ENCODE results near the gene IMPDH1. TPM values are rescaled to one million over a fixed set of nuclear protein-coding genes. Genes with fewer than 3 reads are reported as not detected.

The IMPDH1 gene
- total RNA-seq, 2 donors from 2014 or later, result 44.7 to 49.4 TPM

DNA sequence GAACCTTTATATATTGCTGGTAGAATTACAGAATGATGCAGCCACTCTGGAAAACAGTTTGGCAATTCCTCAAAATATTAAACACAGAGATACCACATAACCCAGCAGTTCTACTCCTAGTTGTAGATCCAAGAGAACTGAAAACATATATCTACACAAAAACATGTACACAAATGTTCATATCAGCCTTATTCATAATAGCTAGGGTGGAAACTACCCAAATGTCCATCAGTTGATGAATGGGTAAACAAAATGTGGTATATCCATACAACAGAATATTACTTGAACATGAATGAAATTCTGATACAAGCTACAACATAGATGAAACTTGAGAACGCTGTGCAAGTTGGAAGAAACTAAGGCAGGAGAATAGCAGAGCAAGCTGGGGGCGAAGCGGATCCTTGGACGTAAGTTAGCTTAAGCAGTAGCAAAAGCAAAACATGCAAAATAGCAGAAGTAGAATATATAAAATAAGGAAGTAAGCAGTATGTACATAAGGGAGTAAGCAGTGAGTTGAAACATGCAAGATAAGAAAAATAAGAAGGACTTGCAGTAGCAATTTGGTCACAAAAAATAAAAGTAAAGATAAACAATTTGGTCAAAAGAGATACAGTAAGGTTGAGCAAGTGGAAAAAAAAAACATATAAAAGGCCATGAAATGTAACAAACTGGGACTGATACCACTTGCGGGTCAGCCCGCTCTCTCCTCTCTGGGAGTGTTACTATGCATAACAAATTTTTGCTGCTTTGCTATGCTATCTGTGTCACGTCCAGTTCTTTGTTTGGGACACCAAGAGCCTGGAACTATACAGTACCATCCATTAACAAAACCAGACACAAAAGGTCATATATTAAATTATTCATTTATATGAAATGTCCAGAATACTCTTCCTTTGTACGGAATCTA is 27.9 kb upstream of the IMPDH1 start:
- no peak for DNase-seq (ENCODE audit: low spot score)
- intact Hi-C loops (cut with DNase I), result no loop called here

DNA sequence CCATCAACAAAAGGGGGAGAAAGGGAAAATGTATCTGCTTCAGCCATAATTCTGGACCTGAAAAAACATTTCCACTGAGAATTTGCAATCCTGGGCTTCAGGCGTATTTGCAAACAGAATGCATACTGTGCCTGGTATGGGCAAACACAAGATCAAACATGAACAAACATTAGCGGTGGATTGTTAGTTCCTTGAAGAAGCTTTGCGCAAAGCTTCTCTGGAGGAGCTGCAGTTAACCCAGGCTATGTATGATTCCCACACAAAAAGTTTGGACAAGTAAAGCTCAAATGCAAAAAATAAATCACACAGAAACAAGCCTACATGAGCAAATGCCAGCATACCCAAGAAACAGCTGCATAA is 25.5 kb upstream of the IMPDH1 start:
- intact Hi-C loops (cut with DNase I), result no loop called here
- no peak for DNase-seq (ENCODE audit: low spot score)

DNA sequence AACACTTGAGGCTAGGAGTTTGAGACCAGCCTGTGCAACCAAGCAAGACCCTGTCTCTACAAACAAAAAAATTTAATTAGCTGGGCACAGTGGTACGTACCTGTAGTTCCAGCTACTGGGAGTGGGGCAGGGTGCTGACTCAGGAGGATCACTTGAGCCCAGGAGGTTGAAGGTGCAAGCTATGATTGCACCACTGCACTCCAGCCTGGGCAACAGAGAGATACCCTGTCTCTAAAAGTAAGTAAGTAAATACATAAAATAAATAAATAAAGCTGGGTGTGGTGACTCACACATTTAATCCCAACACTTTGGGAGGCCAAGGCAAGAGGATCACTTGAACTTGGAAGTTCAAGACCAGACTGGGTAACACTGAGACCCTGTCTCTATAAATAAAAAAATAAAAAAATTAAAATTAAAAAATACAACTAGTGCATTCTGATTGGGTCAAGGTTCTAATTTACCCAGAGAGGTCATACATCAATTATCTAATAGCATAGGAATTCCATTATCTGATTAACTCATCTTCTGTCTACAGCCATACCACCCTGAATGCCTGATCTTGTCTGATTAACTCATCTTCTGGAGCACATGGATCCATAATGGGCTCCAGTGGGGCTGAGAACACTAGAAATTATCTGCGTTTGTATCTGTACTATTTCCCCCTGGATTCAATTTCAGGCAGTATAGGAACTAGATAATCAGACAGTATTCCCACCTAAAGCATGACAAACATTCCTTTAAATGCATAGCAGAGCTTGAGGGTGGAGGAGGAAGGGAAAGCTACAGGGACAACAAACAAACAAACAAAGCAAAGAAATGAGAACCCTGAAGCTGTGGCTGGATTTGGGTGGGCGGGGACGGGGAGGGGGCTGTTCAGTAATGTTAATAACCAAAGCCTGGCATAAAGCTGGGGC is 24.9 kb upstream of the IMPDH1 start:
- intact Hi-C loops (cut with DNase I), result no loop called here
- no peak for DNase-seq (ENCODE audit: low spot score)

DNA sequence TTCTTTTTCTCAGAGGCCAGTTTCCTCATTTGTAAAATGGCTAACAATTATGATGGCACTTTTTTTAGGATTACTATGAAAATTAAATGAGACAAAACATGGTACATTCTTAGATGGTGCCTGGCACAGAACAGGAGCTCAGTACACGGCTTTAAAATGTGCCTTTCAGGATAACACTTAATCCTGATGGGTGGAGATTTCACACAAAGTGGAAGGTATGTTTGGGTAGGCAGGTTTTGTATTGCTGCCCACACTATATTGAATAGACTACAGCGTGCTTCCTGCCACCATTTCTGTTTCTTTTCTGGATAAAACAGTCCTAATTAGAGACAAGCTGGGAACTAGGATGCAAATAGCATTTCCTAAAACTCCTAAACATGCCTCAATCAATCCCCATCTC is 22.0 kb upstream of the IMPDH1 start:
- DNase-seq (ENCODE audit: low spot score), result no peak
- intact Hi-C loops (cut with DNase I), result no loop called here

DNA sequence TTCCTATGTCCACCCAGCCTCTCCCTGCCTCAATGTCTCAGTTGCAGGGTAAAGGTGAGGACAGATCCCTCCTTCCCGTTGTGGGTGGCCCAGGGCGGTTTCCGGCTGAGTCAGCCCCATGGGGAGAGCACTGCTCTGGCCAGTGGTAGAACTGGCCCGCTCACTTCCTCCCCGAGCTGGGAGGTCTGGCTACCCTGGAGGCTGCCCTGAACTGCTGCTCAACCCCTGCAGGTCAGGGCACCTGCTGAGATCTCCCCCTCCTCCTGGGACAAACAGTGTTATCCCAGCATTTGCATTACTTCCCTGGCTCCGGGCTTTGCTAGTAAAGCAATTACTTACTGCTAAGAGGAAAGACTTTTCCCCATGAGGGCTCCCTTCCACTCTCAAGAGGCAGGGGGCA is 21.4 kb upstream of the IMPDH1 start:
- intact Hi-C loops (cut with DNase I), result no loop called here

DNA sequence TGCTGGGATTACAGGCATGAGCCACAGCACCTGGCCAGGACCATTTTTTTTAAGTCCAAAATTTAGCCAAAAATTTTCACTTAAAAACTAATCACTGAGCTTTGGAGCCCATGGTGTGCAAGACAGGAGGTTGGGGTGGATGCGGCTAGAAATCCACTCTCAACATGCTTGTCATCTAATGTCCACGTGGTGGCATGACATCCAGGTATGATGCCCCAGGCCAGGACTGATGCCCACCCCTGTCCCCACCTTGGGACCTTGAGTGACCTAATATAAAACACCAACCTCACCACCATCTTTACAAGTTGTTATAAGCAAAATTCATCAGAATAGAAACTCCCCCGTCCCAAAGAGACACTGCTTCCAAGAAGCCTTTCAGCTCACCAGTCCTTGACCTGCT is 20.4 kb upstream of the IMPDH1 start:
- DNase-seq (ENCODE audit: low spot score), result no peak
- intact Hi-C loops (cut with DNase I), result no loop called here

More for the DNA sequence above, 21.4 kb upstream of the IMPDH1 start:
- DNase-seq (ENCODE audit: low spot score), result no peak

DNA sequence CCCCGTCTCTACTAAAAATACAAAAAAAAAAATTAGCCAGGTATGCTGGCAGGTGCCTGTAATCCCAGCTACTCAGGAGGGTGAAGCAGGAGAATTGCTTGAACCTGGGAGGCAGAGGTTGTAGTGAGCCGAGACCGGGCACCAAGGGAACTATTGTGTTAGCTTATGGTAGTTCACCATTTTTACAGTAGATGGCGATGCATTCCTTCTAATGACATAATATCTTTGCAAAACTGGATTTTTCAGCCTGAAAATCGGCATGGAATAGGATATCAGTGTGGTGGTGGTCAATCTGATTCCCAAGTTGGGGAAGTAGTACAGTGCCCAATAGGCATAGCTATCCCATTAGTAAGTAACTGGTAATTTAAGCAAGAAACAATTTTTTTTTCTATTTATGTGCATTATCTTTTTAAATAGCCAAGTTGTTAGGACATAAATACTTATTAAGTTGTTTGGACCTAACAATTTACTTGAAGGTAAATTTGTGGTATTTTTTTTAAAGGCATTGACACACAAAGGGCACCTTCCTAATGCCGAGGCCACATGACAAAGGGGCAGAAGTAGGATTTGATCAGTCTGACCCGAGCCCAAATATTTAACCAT is 17.6 kb upstream of the IMPDH1 start:
- no peak for DNase-seq (ENCODE audit: low spot score)
- intact Hi-C loops (cut with DNase I), result loop anchor here (2.0 to 5.0 kb wide), 2 partner anchors 29 to 35 kb away; no protein-coding TSS in a partner anchor

DNA sequence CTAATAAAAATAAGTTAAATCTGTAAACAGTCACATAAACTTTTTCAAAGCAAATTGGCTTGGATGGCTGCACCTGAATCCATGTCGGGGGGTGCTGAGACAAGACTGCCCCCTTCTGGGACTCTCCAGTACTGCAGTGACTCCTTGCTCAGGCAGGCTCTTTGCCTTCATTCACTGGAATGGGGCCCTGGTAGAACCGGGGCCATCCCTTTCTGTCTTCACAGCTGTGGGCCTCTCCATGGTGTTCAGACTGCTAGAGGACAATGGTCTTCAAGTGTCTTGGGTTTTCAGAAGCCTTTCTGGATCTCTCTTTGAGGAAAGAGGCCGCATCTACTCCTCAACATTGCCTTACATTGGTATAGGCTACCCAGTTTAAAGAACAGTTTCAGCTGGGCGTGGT is 16.1 kb upstream of the IMPDH1 start:
- intact Hi-C loops (cut with DNase I), result loop anchor here (2.0 to 5.0 kb wide), 3 partner anchors 27 to 36 kb away; no protein-coding TSS in a partner anchor
- no peak for DNase-seq (ENCODE audit: low spot score)

DNA sequence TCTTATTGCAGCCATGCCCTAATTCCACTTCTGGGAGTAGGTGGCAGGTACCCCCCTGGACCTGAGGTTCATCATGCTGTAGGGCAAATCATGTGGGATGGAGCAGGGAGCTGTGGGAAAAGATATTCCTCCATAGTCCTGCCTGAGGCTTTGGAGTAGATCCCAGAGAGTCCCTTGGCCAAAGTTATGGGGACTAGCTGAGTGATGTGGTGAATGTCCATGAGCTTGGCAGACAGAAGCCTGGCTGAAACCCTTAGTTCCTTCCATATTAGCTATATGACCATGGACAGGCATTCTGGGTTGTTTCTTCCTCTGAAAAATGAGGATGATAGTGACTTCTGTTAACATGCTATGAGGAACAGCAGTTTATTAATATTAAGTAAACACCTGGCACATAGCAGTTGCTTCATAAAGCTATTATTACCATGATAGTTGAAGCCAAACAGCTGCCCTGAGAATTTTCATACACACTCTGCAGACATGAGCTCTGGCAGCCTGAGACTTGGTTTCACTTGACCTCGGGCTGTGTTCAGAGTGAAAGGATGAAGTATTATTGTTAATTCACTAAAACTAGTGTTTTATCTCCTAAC is 15.0 kb upstream of the IMPDH1 start:
- no peak for DNase-seq (ENCODE audit: low spot score)
- intact Hi-C loops (cut with DNase I), result loop anchor here (2.0 to 5.0 kb wide), 2 partner anchors 26 to 38 kb away; no protein-coding TSS in a partner anchor

DNA sequence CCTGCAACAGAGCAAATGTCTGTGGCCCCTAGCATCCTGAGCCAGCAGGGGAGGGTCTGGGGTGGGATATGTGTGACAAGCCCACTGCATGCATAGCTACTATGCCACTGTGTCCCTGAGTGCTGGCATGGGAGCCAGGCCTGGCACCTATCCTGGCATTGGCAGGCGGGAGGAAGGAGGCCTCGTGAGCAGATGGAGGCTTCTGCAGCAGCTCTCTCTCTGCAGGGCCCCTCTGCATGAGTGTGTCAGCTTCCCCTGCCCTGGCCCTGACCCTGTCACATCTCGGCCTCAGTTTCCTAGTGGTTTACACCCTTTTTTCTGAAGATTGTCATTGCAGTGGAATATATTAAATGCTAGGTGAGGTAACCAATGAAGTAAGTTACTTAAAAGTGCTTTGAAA is 13.1 kb upstream of the IMPDH1 start:
- intact Hi-C loops (cut with DNase I), result no loop called here

DNA sequence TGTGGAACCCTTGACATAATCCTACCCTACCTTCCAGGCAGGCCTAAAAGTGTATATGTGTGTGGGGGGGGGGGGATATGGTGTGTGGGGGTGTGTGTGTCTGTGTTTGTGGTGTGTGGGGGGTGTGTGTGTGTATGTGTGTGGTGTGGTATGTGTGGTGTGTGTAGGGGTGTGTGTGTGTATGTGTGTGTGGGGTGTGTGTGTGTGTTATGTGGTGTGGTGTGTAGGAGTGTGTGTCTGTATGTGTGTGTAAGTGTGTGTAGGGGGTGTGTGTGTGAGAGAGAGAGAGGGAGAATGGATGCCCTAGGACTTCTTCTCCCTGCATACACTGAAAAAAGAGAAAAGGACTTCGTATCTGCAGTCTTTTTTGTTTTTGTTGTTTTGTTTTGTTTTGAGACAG is 12.3 kb upstream of the IMPDH1 start:
- intact Hi-C loops (cut with DNase I), result no loop called here
- no peak for DNase-seq (ENCODE audit: low spot score)

More for the DNA sequence above, 13.1 kb upstream of the IMPDH1 start:
- no peak for DNase-seq (ENCODE audit: low spot score)

DNA sequence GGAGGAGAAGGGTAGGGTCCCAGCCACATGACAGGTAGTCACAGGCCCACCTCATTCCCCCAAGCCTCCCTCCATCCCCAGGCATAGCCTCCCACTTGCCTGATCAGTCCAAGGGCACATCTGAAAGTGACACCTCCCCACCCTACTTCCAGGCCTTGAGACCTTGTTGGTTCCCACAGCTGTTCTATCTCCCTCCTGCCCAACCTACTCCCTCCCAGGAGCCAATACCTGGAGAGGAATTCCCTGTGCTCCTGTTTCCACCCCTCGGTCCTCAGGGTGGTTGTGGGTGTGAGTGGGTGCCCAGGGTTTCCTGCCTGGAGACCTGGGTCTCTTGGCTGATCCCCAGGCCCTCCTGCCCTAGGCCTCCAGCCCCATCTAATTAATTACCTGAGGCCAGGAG is 11.6 kb upstream of the IMPDH1 start:
- intact Hi-C loops (cut with DNase I), result no loop called here
- DNase-seq (ENCODE audit: low spot score), result no peak

DNA sequence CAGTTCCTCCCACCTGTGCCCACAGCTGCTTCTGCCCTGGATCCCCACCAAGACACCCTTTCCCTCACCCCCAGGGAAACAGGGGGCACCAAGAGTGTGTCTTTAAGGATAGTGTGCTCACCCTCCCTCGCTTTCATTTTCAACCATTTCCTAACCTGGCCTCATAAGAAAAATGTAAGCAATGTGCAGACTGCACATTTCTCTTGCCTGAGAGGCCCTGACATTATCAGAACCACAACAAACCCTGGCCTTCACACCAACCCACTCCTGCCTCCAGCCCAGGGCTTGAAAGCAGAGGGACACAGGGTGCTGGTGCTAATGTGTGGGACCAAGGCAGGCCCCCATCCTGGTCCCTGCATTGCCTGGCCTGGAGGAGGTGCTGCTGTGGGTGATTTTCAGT is 11.0 kb upstream of the IMPDH1 start:
- no peak for DNase-seq (ENCODE audit: low spot score)
- intact Hi-C loops (cut with DNase I), result no loop called here

DNA sequence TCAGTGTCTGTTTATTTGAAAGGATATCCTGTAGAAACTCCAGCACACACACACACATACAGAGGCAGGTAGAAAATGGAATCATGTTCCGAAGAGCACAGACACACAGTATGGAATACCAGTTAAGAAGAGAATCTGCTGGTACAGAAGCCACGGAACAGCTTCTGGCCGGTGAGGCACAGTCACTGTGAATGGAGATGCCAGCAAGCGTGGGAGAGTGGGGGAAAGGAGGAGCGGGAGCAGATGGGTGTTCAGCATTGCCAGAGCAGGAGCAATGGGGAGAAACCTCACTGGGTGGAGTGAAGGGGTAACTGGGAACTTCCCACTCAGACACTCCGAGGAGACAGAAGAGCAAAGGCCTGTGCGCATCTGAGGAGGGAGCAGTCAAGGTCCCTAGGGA is 9.5 kb upstream of the IMPDH1 start:
- intact Hi-C loops (cut with DNase I), result no loop called here
- DNase-seq (ENCODE audit: low spot score), result no peak

DNA sequence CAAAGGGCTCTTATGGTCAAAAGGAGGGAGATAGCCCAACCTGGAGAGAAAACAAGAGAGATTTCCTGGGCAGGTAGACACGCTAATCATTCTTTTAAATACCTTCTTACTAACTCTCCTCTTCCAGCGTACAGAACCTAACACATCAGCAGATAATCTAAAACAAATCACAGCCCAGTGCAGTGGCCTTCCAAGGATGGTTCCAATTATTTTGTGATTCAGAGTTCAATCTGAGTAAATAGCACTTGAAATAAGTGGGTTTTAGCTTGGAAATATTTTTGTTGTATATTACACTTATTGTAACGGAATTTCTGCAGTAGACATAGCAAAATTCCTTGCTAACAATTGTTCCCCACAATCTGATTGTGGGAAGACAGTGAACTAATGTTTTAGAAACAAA is 7.3 kb upstream of the IMPDH1 start:
- no peak for DNase-seq (ENCODE audit: low spot score)
- intact Hi-C loops (cut with DNase I), result no loop called here

DNA sequence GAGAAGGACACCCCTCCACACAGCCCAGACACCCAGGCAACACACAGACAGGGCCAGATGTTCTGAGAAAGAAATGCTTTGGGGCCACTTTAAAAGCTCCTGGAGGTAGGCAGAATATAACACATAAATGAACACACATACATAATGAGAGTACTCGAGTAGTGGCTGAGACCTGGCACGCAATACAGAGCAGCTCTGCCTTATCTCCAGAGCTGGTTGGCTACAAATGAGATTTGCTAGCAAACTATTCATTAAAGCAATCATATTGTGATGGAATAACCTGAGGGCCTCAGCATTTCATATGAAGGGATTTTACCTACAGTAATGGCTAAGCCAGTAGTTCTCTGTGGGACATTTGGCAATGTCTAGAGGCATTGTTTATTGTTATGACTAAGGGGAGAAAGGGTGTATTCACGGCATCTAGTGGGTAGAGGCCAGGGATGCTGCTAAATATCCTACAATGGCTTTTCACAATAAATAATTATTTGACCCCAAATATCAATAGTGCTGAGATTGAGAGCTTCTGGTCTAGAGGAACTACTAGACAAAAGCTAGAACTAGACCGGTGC is 5.5 kb upstream of the IMPDH1 start:
- intact Hi-C loops (cut with DNase I), result no loop called here
- DNase-seq (ENCODE audit: low spot score), result no peak

DNA sequence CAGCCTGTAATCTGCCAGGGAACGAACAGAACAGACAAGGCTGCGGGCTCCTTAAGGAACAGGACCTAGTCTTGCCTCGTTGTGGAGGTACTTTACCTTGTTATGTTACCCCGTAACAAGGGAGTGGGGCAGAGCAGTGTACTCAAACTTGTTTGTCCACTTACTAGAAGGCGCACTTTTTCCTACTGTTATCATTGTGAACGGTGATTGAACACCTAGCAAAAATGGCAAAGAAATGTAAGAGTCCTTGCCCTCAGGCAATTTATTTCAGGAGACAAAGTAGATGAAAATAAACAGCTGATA is 620 bp upstream of the IMPDH1 start:
- DNase-seq (ENCODE audit: low spot score), result no peak
- intact Hi-C loops (cut with DNase I), result no loop called here

DNA sequence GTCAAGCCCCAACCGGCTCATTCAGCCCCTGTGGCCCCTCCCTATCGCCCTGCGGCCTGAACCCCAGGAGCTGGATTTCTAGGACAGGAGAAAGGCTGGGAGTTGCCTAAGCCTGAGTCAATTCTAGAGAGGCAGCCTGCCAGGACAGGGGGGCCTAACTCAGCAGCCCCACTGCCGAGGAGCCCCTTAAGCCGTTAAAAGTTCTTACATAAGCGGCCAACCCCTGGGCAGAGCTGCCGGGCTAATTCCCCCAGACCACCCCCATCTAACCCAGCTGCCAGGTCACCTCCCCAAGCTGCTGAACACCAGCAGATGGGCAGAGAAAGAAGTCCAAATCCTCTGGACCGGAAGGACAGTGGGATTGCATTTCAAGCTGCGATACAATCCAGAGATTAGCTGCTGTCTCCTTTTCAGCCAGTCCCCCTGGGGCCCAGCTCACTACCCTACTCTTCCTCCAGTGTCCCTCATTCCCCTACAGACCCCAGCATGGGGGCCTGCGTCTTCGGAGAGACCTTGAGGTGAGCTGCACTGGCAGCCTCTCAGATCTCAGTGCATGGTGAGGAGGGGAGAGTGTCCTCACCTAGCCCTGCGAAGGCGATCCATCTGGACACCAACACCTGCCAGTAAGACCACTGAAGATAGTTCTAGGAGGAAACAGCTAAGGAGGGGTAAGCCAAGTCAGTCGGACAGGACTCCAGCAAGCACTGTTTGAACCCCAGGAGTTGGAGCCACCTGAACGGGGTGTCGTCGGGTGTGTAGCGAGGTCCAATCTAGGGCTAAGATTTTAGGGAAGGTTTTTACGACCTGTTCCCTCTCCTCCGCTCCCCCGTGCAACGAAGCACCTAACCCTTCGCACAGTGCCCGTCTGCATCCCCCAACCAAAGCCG is 830 bp downstream of the IMPDH1 start:
- intact Hi-C loops (cut with DNase I), result no loop called here
- DNase-seq (ENCODE audit: low spot score), result peak; percentile 81
